ENCODE measurements around the gene KIRREL3.

- TF ChIP-seq EZH2 (IDR thresholded peaks at IDR 0.05) (no peak), POLR2AphosphoS5 (IDR thresholded peaks at IDR 0.05; ENCODE audit: borderline replicate concordance, low read depth, low read length) (no peak)
Observed at GRCh38 chr11:127006311-127006710, 5.7 kb upstream of the KIRREL3 start.

Measured in SK-N-MC (cell line).